Calu3 (cell line): Measurements from ENCODE around the gene EIF4G1. TPM values are rescaled to one million over a fixed set of nuclear protein-coding genes. Genes with fewer than 3 reads are reported as not detected.

Source experiments
- BruUV-seq: library from RNA; stranded (reverse); fragments of 400-500 nt; replicated peaks from 2 replicates; lab custom pipeline; 2021; lab: Mats Ljungman, UMichigan
- CTCF ChIA-PET: fragments of 300-600 bp; sonication (Branson Sonifier 250); formaldehyde crosslinking; loops from one replicate; lab custom pipeline; 2022; ENCODE audit warnings: antibody characterized with exemption; lab: Charles Lee
- DNase-seq: peaks from one replicate; pipeline ENCODE4 v3.0.0; 2022
- H3K27ac Mint-ChIP-seq: one replicate; pipeline ENCODE4 v1.8.0; 2022; ENCODE audit warnings: mixed read lengths; ENCODE audit not compliant: unreplicated experiment
- H3K27me3 Mint-ChIP-seq: one replicate; pipeline ENCODE4 v1.8.0; 2022; ENCODE audit warnings: mixed read lengths; ENCODE audit not compliant: unreplicated experiment
- H3K36me3 Mint-ChIP-seq: one replicate; pipeline ENCODE4 v1.8.0; 2022; ENCODE audit warnings: mild to moderate bottlenecking, moderate library complexity, mixed read lengths; ENCODE audit not compliant: insufficient read depth, unreplicated experiment
- H3K4me1 Mint-ChIP-seq: one replicate; pipeline ENCODE4 v1.8.0; 2022; ENCODE audit warnings: mild to moderate bottlenecking, low read depth, mixed read lengths; ENCODE audit not compliant: unreplicated experiment
- H3K4me3 Mint-ChIP-seq: one replicate; pipeline ENCODE4 v1.8.0; 2022; ENCODE audit warnings: mild to moderate bottlenecking, low read depth, moderate library complexity, mixed read lengths; ENCODE audit not compliant: unreplicated experiment
- H3K9me3 Mint-ChIP-seq: one replicate; pipeline ENCODE4 v1.8.0; 2022; ENCODE audit warnings: low read depth, mixed read lengths; ENCODE audit not compliant: unreplicated experiment
- intact Hi-C: fragments of 100-400 bp; cut with micrococcal nuclease; formaldehyde crosslinking; loops from one replicate; pipeline ENCODE4 v1.10.0; 2022; ENCODE audit not compliant: unreplicated experiment
- total RNA-seq: library from RNA; stranded (reverse); gene quantifications from 2 replicates; pipeline ENCODE4 v1.2.3, GENCODE V29; 2022
- TF ChIP-seq, protein P1 (sequence below): fragments of 200-600 bp; IDR thresholded peaks from one replicate; pipeline ENCODE4 v1.8.0; 2022; ENCODE audit warnings: antibody characterized with exemption; ENCODE audit not compliant: unreplicated experiment

The EIF4G1 gene
- total RNA-seq, 1 experiment from 2014 or later = 673 TPM

DNA sequence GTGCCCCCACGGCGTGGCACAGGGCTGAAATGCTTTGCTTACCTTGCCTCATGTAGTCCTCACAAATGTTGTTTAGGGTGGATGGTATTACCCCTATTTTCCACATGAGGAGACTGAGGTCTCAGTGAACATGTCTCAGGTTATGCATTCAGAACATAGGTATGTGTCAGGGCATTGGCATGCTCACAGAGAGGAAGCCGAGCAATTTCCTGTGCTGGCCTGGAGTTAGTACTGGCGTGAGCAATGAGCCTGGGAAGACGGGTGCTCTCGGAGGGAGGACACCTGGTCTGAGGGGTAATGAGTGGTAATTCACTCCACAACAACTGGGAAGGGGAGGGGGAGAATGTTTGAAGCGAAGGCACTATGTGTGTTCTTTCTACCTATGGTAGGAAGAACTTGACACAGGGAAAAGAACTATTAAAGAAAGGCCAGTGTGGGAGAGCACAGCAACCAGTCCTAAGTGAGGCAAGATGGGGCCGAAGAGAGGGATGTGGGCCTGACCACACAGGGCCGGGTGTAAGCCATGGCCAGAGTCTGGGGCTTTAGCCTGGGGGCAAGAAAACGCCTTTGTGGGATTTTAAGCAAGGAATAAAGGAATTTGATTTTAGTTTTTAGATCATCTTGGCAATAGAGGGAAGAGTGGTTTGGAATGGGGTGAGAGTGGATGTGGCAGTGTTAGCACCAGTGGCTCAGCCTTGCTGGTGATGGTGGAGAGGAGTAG is 18.1 kb downstream of the EIF4G1 start:
- peaks cover 98% of the 10 kb centered on the region for H3K36me3 Mint-ChIP-seq
- intact Hi-C loops = no loop called here

DNA sequence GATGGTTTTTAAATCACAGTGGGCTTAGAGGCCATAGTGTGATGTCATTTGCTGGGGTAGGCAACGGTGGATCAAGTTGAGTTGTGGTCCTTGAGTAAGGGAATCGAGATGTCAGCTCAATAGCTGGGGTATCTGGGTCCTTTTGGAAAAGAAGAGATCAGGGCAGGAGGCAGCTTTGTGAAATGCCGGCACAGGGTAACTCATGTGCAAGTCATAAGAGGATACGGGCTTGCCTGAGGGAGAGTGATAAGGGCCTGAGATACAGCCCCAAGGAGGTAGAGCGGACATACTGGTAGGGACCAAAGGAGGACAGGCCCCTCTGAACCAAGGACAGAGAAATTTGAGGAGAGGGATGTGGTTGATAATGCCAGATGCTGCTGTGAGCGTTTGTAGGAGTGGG is 18.8 kb downstream of the EIF4G1 start:
- no peak for DNase-seq
- TF ChIP-seq, protein P1, sequence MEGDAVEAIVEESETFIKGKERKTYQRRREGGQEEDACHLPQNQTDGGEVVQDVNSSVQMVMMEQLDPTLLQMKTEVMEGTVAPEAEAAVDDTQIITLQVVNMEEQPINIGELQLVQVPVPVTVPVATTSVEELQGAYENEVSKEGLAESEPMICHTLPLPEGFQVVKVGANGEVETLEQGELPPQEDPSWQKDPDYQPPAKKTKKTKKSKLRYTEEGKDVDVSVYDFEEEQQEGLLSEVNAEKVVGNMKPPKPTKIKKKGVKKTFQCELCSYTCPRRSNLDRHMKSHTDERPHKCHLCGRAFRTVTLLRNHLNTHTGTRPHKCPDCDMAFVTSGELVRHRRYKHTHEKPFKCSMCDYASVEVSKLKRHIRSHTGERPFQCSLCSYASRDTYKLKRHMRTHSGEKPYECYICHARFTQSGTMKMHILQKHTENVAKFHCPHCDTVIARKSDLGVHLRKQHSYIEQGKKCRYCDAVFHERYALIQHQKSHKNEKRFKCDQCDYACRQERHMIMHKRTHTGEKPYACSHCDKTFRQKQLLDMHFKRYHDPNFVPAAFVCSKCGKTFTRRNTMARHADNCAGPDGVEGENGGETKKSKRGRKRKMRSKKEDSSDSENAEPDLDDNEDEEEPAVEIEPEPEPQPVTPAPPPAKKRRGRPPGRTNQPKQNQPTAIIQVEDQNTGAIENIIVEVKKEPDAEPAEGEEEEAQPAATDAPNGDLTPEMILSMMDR = no peak
- H3K36me3 Mint-ChIP-seq = peaks cover 98% of the 10 kb centered on the region
- intact Hi-C loops = no loop called here
- BruUV-seq = no TSS peak
- peak overlapping the region; percentile 43 for H3K27ac Mint-ChIP-seq
- H3K27me3 Mint-ChIP-seq = no peaks in the 10 kb centered on the region
- CTCF ChIA-PET = no interaction called here
- peaks cover 62% of the 10 kb centered on the region for H3K4me1 Mint-ChIP-seq
- no peaks in the 10 kb centered on the region for H3K9me3 Mint-ChIP-seq
- peak overlapping the region; percentile 3 for H3K4me3 Mint-ChIP-seq

More for the DNA sequence above, 18.1 kb downstream of the EIF4G1 start:
- H3K27me3 Mint-ChIP-seq = no peaks in the 10 kb centered on the region
- no TSS peak for BruUV-seq
- peaks cover 56% of the 10 kb centered on the region for H3K4me1 Mint-ChIP-seq
- H3K4me3 Mint-ChIP-seq = peak overlapping the region; percentile 3
- DNase-seq = peak; percentile 28
- H3K9me3 Mint-ChIP-seq = no peaks in the 10 kb centered on the region
- TF ChIP-seq, protein P1 = no peak
- CTCF ChIA-PET = no interaction called here
- peak overlapping the region; percentile 43 for H3K27ac Mint-ChIP-seq

DNA sequence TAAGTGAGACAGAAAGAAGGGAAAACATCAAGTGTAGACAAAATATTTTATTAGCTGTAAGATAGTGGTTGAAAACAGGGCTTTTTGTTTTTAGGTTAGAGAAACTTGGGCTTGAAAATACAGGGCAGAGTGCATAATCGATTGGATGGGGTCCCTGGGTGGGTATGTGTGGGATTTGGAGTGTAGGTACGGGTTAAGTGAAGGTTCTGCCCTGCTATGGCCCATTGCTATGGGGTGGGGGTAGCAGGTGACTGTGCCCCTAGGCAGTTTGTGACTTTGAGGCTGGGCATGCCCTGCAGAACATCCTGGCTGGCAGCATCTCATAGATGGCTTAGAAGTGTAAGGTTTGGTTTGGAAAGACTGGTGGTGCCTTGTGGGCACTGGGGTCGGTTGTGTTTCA is 19.3 kb downstream of the EIF4G1 start:
- CTCF ChIA-PET = no interaction called here
- H3K27me3 Mint-ChIP-seq = no peaks in the 10 kb centered on the region
- BruUV-seq = no TSS peak
- H3K4me3 Mint-ChIP-seq = peak overlapping the region; percentile 8
- no peaks in the 10 kb centered on the region for H3K9me3 Mint-ChIP-seq
- intact Hi-C loops = no loop called here
- peaks cover 98% of the 10 kb centered on the region for H3K36me3 Mint-ChIP-seq
- TF ChIP-seq, protein P1 = no peak
- H3K27ac Mint-ChIP-seq = peak overlapping the region; percentile 43
- no peak for DNase-seq
- peaks cover 61% of the 10 kb centered on the region for H3K4me1 Mint-ChIP-seq

DNA sequence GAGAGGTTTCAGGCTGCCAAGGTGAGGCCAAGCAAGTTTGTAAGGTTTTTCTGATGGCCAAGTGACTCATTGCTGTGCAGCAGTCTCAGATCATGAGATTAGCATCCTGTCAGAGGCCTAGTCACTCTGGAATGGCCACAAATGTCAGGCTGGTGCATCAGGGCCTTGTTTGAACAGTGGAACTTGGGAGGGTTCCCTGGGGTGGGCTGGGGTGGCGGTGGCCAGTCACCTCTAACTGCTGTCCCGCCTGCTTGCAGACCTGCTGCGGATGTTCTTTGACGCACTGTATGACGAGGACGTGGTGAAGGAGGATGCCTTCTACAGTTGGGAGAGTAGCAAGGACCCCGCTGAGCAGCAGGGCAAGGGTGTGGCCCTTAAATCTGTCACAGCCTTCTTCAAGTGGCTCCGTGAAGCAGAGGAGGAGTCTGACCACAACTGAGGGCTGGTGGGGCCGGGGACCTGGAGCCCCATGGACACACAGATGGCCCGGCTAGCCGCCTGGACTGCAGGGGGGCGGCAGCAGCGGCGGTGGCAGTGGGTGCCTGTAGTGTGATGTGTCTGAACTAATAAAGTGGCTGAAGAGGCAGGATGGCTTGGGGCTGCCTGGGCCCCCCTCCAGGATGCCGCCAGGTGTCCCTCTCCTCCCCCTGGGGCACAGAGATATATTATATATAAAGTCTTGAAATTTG is 20.2 kb downstream of the EIF4G1 start:
- no TSS peak for BruUV-seq
- H3K4me3 Mint-ChIP-seq = peak overlapping the region; percentile 8
- H3K9me3 Mint-ChIP-seq = no peaks in the 10 kb centered on the region
- intact Hi-C loops = no loop called here
- peaks cover 52% of the 10 kb centered on the region for H3K4me1 Mint-ChIP-seq
- H3K27ac Mint-ChIP-seq = peak overlapping the region; percentile 43
- TF ChIP-seq, protein P1 = no peak
- CTCF ChIA-PET = interaction anchor here (0.9 kb wide), 1 partner anchor 29 kb away, joined by 3 read pairs; no protein-coding TSS in a partner anchor
- DNase-seq = peak; percentile 53
- peaks cover 90% of the 10 kb centered on the region for H3K36me3 Mint-ChIP-seq
- no peaks in the 10 kb centered on the region for H3K27me3 Mint-ChIP-seq
